ENCODE data around the gene CCT7. TPM values are rescaled to one million over a fixed set of nuclear protein-coding genes. Genes with fewer than 3 reads are reported as not detected.
"Not testable (repeated sequence)": the region's sequence is repeated elsewhere in the genome, so short reads cannot be mapped to it uniquely, and the experiment has no call there.

Gene CCT7
- polyA plus RNA-seq, 4 donors = 170 to 273 (median 251) TPM

DNA sequence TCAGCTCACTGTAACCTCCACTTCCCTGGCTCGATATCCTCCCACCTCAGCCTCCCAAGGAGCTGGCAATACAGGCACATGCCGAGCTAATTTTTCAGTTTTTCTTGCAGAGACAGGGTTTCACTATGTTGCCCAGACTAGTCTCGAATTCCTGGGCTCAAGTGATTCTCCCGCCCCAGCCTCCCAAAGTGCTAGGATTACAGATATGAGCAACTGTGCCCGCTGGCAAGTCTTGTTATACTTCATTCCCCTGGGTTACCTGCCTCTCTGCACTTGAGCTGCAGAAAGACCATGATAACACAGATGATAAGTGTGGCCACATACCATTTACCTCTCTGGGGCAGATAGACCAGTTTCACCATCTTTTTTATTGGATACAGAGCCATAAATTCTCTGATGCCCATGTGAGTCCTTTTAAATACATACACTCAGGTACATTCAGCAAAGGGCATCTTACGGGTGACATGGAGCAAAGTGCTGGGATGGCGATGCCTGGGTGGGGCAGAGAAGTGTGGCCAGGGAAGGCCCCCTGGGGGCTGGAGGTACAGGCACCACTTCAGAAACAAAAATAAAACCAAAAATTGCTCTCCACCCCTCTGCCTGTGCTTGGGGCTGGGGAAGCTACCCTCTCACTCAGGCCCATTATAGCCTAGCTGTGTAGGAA lies 20.4 kb downstream of the CCT7 start:
- no peak for DNase-seq (ENCODE audit: low read depth in 4 of 4, low spot score in 3 of 4)

DNA sequence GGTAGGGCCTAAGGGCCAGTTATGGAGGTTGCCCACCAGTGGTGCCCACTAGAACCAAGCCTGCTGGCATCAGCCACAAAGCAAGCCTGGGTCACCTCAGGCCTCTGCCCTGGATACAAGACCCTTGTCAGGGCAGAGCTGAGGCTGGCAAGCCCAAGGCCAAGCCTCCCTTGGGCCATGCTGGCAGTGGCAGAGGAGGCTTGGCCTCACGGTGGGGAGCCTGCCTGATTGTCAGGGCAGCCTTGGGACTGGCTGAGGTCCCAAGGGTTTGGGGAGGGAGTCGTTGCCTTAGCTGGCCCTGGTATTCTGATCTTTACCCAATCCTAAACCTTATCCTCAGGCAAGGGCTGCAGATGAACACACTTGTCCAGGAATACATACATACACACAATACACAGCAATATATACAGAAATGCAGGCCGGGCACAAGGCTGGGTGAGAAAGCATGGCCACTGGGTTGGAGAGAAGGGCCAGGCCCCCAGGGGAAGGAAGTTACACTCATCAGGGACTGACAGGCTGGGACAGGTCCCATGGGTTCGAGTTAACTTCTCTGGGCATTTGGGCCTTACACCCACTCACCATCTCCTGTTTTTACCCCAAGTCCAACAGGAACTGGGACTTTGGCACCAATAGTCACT lies 21.0 kb downstream of the CCT7 start:
- no peak for DNase-seq (ENCODE audit: low read depth in 4 of 4, low spot score in 3 of 4)

DNA sequence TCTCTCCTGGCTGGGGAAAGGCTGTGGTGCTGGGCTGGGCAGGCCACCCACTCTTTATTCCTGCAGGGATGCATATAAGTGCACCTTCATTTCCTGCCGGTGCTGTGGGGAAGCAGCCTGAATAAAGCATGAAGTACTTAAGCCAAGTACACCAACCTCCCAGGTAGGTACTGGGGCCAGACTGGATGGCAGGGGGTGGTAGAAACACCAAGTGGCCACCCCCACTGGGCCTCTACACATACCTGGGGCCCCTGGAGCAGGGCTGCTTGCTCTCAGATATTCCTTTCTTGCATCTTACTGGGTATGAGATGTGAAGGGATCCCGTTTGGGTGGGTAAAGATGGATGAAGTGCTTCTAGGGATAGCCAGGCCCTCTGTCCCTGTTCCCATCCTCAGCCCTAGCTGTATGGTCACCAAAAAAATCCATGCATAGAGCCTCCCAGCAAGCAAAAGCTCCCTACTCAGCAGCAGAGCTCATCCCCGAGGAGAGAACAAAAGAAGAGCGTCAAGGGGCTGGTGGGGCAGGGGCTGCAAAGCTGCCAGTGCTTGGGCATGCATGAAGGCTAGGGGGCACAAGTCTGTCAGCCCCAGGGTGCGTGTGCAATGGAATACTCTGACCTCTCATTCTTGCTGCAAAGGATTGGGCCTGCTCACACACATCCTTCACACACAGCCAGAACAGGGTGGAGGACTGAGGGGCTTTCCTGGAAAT lies 22.0 kb downstream of the CCT7 start:
- no peak for DNase-seq (ENCODE audit: low read depth in 4 of 4, low spot score in 3 of 4)

DNA sequence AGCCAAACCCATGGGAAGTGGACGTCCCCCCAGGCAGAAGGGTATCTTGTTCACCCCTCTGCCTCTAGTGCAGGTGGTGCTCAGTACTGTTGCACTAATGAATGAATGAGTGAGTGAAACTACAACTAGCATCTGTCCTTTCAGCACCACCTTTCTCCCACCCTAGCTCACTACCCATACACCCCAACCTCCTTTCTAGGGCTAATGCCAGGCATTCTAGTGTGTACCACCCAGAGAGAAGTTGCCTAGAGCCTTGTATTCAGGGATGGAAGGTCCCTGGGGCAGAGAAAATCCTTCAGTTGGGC lies 22.5 kb downstream of the CCT7 start:
- no peak for DNase-seq (ENCODE audit: low read depth in 4 of 4, low spot score in 3 of 4)

DNA sequence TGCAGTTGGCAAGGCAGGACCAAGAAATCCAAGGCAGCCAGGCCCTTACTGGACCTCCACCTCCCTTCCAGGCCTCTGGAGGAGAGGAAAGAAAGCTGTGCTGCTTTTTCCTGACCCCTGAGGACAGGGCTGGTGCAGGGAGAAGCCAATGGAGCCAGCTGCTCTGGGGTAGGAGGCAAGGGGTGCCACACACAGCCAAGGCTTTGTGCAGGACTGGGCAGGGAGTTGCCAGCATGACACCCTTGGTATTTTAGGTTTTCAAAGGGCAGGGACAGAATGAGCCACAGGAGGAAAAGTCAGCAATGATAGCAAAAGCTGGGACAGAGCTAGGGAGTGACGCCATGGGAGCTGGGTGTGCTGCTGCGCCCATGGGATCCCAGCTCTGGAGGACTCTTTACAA lies 22.9 kb downstream of the CCT7 start:
- DNase-seq (ENCODE audit: low read depth in 4 of 4, low spot score in 3 of 4) = no peak

DNA sequence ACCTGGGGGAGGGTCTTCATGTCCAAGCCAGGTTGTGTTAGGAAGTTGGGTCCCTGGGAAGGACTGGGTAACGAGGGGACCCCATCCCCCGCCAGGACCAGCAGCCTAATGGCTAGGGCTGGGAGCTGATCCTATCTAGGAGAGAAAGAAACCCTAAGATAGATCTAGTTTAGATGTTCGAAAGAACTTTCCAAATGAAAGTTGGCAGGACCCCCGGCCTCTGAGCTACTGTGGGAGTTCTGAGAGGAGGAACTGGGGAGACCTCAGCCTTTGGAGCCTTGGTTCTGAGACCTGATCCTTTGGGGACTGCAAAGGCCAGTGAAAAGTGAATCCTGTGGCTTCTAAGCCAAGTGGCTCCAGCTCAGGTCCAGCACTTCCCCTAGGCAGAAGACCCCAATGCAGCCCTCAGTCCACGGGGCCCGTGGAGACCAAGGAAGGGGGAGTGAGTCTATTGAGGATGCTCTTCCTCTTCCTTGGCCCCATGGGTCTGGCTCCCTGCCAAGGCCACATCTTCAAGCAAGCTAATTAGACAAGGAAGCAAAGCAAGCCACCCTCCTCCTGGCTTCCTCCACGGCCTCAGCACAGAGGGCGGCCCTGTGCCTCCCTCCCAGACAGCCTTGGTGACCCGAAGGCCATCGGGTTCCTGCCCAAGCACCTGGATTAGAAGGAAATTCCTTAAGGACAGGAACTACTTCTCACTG lies 23.5 kb downstream of the CCT7 start:
- DNase-seq (ENCODE audit: low read depth in 4 of 4, low spot score in 3 of 4) = no peak

DNA sequence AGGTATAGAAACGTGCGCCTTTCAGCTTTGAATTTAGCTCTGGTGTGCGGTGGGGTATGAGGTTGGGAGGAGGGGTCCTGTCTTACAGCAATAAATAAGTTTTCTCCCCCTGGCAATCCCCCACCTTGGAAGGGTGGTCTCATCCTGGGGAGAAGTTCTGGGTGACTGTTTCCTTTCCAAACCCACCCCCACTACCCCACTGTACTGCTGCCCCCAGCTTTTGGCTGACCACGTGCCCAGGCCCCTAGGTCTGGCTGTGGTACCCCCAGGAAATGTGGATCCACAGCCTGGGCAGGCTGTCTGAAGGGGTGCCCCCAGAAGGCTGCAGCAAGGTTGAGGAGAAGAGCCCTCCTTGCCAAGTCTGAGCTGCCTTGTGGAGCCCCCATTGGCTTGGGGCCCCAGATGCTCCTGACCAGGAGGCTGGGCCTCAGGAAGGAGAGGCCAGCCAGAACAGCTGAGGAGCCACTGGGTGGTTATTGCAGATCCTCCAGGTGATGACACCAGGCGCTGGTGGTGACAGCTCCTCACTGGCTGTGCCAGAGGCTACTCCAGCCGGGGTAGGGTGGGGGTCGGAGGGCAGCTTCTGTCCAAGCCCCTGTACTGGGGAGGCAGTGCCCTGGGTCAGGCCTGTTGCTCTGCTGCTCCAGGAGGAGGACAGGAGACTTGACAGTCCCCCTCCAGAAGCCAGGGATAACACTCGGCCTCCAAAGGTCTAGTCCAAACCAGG lies 24.2 kb downstream of the CCT7 start:
- no peak for DNase-seq (ENCODE audit: low read depth in 4 of 4, low spot score in 3 of 4)

DNA sequence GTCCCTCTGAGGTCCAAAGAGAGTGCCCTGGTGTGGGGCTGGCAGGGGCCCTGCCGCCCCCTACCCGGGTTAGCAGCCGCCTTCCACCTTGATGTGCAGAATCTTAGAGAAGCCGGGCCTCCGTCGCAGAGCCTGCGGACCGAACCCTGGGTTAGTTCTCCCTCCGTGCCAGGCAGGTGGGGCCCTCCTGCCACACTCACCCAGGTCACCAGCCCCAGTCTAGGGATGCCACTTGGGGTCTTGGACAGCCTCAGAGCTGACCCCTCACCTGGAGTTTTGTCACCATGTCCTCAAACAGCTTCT lies 24.8 kb downstream of the CCT7 start:
- no peak for DNase-seq (ENCODE audit: low read depth in 4 of 4, low spot score in 3 of 4)

DNA sequence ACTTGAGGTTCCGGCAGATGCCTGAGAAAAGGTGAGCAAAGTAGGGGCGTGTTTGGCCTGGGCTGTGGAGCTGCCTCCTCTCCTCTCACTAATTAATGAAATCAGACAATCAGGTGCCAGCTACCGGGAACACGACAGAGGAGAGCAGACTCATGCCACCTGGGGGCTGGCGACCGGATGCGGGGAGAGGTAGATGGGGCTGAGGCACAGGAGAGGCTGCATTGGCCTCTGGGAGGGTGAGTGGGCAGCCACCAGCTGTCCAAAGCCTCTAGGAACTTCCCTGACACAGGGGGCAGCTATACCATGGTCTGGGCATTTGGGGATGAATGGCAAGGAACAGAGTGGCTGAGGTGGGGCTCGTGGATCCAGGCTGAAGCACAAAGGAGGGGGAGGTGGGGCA lies 25.2 kb downstream of the CCT7 start:
- no peak for DNase-seq (ENCODE audit: low read depth in 4 of 4, low spot score in 3 of 4)

DNA sequence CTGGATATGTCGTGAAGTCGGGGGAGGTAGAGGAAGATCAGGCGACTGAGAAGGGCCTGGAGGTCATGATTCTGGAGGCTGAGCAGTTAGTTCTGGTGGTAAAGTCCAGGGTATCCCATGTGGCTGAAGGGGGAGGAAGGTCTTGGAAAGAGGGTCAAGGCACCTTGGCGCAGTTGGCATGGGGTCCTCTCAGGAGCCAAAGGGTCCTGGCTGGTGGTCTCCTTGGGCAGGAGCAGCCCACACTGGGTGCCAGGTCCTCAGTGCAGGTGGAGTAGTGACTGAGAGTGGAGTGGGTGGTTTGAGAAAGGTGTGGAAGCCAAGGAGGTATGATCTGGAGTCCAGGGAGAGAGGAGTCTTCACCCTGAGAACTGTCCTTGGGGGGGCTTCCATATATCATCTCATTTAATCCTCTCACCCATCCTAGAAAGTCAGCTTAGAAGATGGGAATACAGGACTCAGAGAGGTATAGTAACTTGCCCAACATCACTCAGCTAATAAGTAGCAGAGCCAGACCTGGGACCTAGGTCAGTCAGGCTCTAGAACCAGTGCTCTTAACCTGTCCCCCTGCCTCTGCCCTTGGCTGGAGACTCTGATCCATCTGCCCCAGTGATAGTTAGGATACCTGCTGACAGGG lies 25.7 kb downstream of the CCT7 start:
- DNase-seq (ENCODE audit: low read depth in 4 of 4, low spot score in 3 of 4) = no peak

DNA sequence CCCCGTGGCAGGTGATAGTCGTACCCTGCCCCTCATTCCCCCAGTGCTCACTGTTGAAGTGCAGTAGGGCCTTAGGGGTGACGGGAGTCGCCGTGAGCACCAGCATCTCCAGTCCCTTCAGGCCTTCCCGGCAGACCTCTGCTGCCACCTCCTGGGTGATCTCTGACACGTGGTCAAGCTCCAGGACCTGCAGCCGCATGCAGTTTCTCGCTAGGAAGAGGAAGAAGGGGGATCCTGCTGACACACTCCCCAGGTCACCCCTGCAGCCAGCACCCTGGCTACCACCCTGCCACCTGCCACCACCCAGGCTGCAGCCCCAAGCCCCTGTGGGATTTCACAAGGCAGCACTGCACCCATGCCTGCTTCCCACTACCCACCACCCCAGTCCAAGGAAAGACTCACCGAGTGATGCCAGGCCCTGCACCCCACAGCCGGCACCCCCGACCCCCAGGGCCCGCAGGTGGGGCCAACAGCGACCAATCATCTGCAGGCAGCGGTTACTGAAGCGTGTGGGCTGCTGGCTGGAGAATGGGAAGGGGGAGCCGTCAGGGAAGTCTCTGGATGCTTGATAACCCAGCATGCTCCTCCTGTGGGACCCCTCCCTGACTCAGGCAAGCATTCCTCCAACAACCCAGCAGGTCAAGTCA lies 26.4 kb downstream of the CCT7 start:
- DNase-seq (ENCODE audit: low read depth in 4 of 4, low spot score in 3 of 4) = no peak

DNA sequence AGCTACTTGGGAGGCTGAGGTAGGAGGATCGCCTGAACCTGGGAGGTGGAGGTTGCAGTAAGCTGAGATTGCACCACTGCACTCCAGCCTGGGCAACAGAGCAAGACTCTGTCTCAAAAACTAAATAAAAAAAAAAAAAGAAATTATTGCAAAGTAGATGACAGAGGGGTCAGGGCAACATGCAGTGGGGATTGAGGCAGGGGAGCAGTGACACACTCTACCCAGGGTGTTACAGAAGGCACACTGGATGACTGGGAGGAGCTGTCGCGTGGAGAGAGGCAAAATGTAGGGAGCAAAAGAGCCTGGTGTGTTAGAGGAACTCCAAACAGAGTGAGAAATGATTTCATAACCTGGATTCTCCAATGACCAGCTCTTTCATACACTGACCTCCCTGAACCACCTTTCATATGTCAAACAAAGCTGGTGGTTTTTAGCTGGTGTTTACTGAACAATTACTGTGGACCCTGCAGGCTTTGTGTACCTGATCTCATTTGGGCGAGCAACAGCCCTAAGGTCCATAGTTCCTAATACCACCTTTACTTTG lies 28.1 kb downstream of the CCT7 start:
- no peak for DNase-seq (ENCODE audit: low read depth in 4 of 4, low spot score in 3 of 4)

DNA sequence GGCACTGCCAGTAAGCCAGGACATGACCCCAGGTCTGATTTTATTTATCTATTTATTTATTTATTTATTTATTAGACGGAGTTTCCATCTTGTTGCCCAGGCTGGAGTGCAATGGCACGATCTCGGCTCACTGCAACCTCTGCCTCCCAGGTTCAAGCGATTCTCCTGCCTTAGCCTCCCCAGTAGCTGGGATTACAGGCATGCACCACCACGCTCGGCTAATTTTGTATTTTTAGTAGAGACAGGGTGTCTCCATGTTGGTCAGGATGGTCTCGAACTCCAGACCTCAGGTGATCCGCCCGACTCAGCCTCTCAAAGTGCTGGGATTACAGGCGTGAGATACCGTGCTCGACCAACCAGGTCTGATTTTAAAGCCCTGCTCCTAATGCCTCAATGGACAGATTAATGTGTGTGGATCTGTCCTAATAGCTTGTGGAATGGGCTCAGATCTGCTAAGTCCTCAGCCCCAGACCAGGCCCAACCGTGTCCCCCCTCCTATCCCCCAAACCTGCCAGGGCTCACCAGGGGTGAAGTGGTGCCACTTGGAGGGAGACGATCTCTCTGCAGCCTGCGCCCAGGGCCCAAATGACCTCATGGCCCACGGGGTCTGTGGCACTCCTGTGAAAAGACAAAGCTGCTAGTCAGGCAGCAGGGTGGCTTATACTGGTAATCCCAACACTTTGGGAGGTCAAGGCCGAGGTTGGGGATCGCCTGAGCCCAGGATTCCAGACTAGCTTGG lies 28.8 kb downstream of the CCT7 start:
- not testable (repeated sequence) for DNase-seq (ENCODE audit: low read depth in 4 of 4, low spot score in 3 of 4)

DNA sequence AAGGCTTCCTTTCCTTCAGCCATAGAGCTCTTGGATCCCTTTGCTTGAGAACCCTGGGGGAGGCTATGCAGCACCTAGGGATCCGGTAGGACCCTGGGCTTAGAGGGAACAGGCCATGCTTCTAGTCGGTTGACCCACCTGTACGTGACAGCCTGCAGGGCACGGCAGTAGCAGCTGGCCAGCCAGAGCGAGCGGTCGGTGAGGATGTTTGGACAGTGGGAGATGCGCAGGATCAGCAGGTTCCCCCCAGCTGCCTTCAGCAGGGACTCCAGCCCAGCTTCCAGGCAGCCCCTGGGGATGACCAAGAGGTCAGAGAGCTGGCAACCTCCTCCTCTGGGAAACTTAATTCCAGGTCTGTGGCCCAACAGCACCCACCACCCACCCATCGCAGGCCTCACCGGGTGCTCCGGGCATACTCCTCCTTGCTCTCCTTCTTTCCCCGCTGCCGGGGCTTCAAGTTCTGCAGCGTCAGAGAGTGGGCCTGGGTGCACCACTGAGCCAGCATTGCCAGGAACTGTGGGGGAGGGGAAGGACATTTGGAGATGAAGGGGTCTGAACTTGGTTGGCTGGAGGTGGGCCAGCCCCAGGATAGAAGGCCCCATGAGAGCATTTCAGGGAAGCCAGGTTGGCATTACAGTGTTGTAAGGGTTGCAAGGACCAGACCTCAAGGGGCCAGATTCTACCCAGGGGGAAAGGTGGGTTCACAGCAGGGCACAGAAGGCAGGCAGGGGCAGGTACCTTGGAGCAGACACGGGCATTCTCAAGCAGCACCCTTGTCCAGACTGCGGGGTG lies 29.6 kb downstream of the CCT7 start:
- no peak for DNase-seq (ENCODE audit: low read depth in 4 of 4, low spot score in 3 of 4)

DNA sequence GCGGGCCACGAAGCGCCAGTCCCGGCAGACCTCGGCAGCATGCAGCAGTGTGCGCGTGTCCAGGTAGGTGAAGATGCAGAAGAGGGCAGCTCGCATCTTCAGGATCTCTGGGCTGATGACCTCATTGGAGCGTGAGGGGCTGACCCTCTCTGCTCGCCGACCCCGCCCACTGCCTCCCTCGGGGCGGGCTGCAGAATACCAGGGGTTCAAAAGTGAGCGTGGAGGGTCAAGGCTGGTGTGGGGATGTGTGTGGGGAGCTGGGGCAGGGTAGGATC lies 30.2 kb downstream of the CCT7 start:
- DNase-seq (ENCODE audit: low read depth in 4 of 4, low spot score in 3 of 4) = no peak

DNA sequence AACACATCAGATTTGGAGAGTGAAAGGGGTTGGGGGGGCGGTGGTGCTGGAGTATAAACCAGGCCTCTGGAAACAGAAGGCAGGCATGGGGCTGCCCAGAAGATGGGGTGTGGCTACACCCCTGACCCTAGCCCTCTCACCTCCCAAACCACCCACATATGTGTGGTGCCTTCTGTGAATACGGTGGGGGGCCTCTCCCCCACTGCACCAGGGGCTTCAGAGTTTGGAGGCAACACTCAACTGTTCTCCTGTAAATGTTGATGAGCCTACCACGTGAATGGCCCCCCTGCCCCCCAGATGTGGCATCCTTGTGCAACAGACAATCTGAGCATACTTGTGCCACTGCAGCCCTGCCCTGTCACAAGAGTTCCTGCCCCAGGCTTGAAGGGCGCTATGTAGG lies 30.7 kb downstream of the CCT7 start:
- no peak for DNase-seq (ENCODE audit: low read depth in 4 of 4, low spot score in 3 of 4)

DNA sequence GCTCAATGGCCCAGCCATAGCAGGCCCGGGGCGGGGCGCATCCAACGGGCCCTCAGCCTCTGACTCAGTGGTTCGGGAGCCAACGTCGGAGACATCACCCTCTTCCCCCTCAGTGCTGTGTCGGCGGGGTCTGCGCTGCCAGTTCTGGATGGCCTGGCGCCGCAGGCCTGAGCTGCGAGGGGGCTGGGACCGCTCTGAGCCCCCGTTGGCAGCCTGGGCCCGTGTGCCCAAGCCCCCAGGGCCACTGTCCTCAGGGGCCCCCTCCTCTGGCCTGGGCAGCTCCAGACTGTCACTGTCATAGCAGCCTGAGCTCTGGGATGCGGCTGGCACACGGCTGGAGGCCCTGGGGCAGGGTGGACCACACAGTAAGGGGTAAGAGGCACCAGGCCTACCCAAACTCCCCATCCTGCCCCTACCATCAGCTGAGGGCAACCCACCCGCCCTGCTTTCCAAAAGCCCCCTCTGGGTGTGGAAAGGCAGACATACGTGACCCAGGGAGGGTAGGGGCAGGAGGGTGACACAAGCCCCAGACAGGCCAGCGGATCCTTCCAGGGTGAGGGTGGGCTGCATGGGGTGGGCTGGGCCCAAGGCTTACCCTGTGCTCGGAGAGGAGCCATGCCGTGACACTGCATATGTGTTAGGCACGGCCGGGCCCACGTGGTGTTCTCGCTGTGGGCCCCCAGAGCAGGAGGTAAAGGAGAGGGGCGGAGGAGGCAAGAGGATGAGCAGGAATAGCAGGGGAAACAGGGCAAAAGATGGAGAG lies 31.4 kb downstream of the CCT7 start:
- DNase-seq (ENCODE audit: low read depth in 4 of 4, low spot score in 3 of 4) = no peak

Measured in left renal pelvis (tissue), 4 donors.